Measurements from ENCODE around the gene ACOT7.

- TF ChIP-seq POLR2AphosphoS5 (IDR thresholded peaks at IDR 0.05; ENCODE audit: borderline replicate concordance, low read depth, low read length) (no peak), EZH2 (IDR thresholded peaks at IDR 0.05) (no peak)
These were observed 119.5 kb downstream of the ACOT7 start for GRCh38 chr1:6274102-6274501.
